HFF-Myc (cell line): ENCODE results near the gene DDX1.

Experiments
- DNase-seq: peaks from one replicate; pipeline ENCODE4 v3.0.0-alpha.2; 2011; ENCODE audit warnings: low read depth; ENCODE audit errors: extremely low read depth
- H3K4me3 ChIP-seq: replicated peaks from 2 replicates; pipeline ENCODE4 v1.5.1; 2011; ENCODE audit warnings: low read depth, mild to moderate bottlenecking, control low read depth, low read length
- CTCF ChIP-seq: IDR thresholded peaks from 2 replicates; pipeline ENCODE4 v1.5.1; 2012; ENCODE audit warnings: mild to moderate bottlenecking, low read depth, low read length, control low read depth; ENCODE audit errors: missing control alignments

The DDX1 gene

GRCh38 chr2:15671409-15671808, 79.7 kb downstream of the DDX1 start:
- no peak for DNase-seq
- H3K4me3 ChIP-seq: no peak overlapping the region
- TF ChIP-seq CTCF: no peak

GRCh38 chr2:15671842-15672815, 80.5 kb downstream of the DDX1 start:
- no peak for TF ChIP-seq CTCF
- H3K4me3 ChIP-seq: no peak overlapping the region
- DNase-seq: no peak

GRCh38 chr2:15672961-15673918, 81.6 kb downstream of the DDX1 start:
- no peak for TF ChIP-seq CTCF
- DNase-seq: no peak

GRCh38 chr2:15673919-15674636, 82.4 kb downstream of the DDX1 start:
- TF ChIP-seq CTCF: no peak
- no peak overlapping the region for H3K4me3 ChIP-seq
- no peak for DNase-seq

More at GRCh38 chr2:15672961-15673918, 81.6 kb downstream of the DDX1 start:
- no peak overlapping the region for H3K4me3 ChIP-seq

GRCh38 chr2:15674637-15675455, 83.2 kb downstream of the DDX1 start:
- DNase-seq: no peak
- no peak overlapping the region for H3K4me3 ChIP-seq
- TF ChIP-seq CTCF: no peak
